SJSA1 (cell line): Measurements from ENCODE around the gene TIMM9. TPM values are rescaled to one million over a fixed set of nuclear protein-coding genes. Genes with fewer than 3 reads are reported as not detected.
"Not testable (repeated sequence)": the region's sequence is repeated elsewhere in the genome, so short reads cannot be mapped to it uniquely, and the experiment has no call there.

Experiments used
- DNase-seq, 2 experiments: peaks; one replicate each; pipeline ENCODE4 v3.0.0-alpha.2; 2015 to 2020; ENCODE audit warnings: low spot score in 2 of 2, low read depth in 1 of 2
- H3K27ac ChIP-seq: fragments of 250-450 bp; sonication (Bioruptor Pico); 2 replicates; pipeline ENCODE4 v1.5.1; 2020; ENCODE audit warnings: mild to moderate bottlenecking, moderate library complexity
- H3K27me3 ChIP-seq: fragments of 250-450 bp; sonication (Bioruptor Pico); replicated peaks from 2 replicates; pipeline ENCODE4 v1.5.1; 2020; ENCODE audit warnings: mild to moderate bottlenecking, moderate library complexity
- H3K36me3 ChIP-seq: fragments of 250-450 bp; sonication (Bioruptor Pico); 2 replicates; pipeline ENCODE4 v1.5.1; 2020; ENCODE audit warnings: mild to moderate bottlenecking
- H3K4me1 ChIP-seq: fragments of 250-450 bp; sonication (Bioruptor Pico); replicated peaks from 2 replicates; pipeline ENCODE4 v1.6.1; 2021; ENCODE audit warnings: mild to moderate bottlenecking
- H3K4me3 ChIP-seq: fragments of 250-450 bp; sonication (Bioruptor Pico); 2 replicates; pipeline ENCODE4 v1.5.1; 2020; ENCODE audit warnings: mild to moderate bottlenecking
- H3K9me3 ChIP-seq: fragments of 250-450 bp; sonication (Bioruptor Pico); replicated peaks from 2 replicates; pipeline ENCODE4 v1.5.1; 2020; ENCODE audit warnings: mild to moderate bottlenecking
- total RNA-seq: library from RNA; depleted of rRNA; stranded (reverse); fragments of >200 nt; shearing (Covaris generic); gene quantifications from 2 replicates; pipeline ENCODE4 v1.2.3, GENCODE V29; 2014; rRNA removed

TIMM9 gene
- total RNA-seq, 1 experiment from 2014 or later = 50.4 TPM

DNA sequence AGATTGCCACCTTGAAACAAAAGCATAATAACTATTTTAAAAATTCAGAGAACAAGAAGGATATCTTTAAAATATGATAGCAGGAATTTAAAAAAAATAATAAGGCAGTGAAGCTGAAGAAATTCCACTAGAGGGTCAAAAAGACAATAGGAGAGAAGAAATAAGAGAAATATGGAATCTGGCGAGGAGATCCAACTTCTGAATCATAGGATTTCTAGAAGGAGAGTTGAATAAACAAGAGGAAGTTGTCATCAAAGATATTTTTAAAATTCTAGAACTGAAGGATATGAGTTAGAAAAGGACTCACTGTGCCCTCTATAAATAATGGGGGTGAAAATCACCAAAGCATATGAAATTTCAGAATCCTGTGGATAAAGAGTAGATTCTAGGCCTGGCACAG lies 58.4 kb downstream of the TIMM9 start:
- no peaks in the 10 kb centered on the region for H3K27me3 ChIP-seq
- H3K4me1 ChIP-seq = no peaks in the 10 kb centered on the region
- H3K27ac ChIP-seq = no peak overlapping the region
- DNase-seq = no peak
- H3K36me3 ChIP-seq = peaks cover 40% of the 10 kb centered on the region
- no peak overlapping the region for H3K4me3 ChIP-seq
- H3K9me3 ChIP-seq = no peaks in the 10 kb centered on the region; the same call in 1 of the 2 replicates

DNA sequence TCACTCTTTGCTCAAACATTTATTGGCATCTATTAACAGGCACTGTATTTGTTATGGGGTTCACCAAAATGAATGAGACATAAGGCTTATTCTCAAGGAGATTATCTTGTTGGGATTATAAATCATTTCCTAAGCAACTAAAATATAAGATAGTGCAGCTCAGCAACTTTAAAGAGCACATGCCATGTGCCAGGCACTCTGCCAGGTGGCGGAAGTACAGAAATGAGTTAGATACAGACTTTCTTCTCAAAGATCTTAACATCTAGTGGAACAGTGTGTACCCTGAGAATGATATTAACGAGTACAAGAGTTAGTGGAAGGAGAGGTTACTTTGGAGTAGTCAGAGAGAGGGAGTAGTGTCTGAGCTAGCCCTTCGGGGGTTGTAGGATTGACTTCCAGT lies 60.0 kb downstream of the TIMM9 start:
- no peaks in the 10 kb centered on the region for H3K4me1 ChIP-seq
- DNase-seq = no peak
- no peak overlapping the region for H3K27ac ChIP-seq
- H3K9me3 ChIP-seq = no peaks in the 10 kb centered on the region; the same call in 1 of the 2 replicates
- no peaks in the 10 kb centered on the region for H3K27me3 ChIP-seq
- peaks cover 46% of the 10 kb centered on the region for H3K36me3 ChIP-seq
- H3K4me3 ChIP-seq = no peak overlapping the region

DNA sequence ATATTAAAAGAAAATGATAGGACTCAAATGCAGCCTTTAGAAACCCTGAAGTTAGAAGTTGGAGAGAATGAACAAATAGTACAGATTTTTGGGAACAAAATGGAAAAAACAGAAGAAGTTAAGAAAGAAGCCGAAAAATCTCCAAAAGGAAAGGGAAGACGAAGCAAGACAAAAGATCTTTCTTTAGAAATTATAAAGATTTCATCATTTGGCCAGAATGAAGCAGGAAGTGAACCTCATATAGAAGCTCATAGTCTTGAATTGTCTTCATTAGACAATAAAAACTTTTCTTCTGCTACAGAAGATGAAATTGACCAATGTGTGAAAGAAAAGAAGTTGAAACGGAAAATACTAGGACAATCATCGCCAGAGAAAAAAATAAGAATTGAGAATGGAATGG lies 63.0 kb downstream of the TIMM9 start:
- H3K9me3 ChIP-seq = no peaks in the 10 kb centered on the region; the same call in 1 of the 2 replicates
- H3K36me3 ChIP-seq = peaks cover 40% of the 10 kb centered on the region
- H3K27ac ChIP-seq = no peak overlapping the region
- no peak overlapping the region for H3K4me3 ChIP-seq
- H3K4me1 ChIP-seq = no peaks in the 10 kb centered on the region
- no peak for DNase-seq
- no peaks in the 10 kb centered on the region for H3K27me3 ChIP-seq

DNA sequence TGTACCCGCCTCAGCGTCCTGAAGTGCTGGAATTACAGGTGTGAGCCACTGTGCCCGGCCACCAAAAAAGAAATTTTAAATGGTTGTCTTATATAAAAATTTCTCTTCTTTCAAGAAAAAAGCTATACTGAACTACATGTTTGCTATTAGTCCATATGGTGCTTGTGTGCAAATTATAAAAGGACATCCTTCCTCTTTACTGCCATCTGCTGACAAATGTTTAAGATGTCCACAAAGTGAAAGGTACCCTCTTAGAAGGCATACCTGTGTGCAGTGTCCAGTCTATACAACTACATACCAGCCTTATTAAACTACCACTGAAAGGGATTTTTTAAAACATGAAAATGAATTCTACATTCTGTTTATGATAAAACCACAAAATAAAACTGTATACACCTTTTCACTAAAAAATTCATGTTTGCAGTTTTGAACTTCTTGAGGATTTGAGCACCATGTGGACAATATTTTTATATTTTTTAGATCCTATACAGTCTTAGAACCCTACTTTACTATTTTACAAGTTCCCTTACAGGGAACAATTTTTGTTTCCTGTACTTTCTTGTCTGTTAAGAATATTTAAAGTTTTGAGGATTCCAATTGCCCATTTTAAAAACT lies 64.4 kb downstream of the TIMM9 start:
- Histone ChIP-seq H3K9me3 (no peaks in the 10 kb centered on the region; the same call in 1 of the 2 replicates), H3K27ac (no peak overlapping the region), H3K36me3 (peaks cover 41% of the 10 kb centered on the region), H3K4me3 (no peak overlapping the region), H3K27me3 (no peaks in the 10 kb centered on the region), H3K4me1 (no peaks in the 10 kb centered on the region)
- no peak for DNase-seq

DNA sequence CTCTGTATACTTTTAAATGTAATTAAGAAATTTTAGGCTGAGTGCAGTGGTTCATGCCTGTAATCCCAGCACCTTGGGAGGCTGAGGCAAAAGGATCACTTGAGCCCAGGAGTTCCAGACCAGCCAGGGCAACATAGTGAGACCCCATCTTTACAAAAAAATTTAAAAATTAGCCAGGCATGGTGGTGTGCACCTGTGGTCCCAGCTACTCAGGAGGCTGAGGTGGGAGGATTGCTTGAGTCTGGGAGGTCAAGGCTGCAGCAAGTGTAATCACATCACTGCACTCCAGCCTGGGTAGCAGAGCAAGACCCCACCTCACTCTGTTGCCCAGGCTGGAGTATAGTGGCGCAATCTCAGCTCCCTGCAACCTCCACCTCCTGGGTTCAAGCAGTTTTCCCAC lies 65.1 kb downstream of the TIMM9 start:
- H3K27ac ChIP-seq, H3K27me3 ChIP-seq, DNase-seq, H3K4me1 ChIP-seq, H3K9me3 ChIP-seq, H3K4me3 ChIP-seq: not testable (repeated sequence)
- peaks cover 34% of the 10 kb centered on the region for H3K36me3 ChIP-seq

Other genes with a start within 250 kb of the TIMM9 start
- gene ACTR10, start 227.4 kb downstream of the TIMM9 start, total RNA-seq = 79.8 and 82.6 TPM in 2 replicates
- gene PSMA3, start 182.7 kb downstream of the TIMM9 start, total RNA-seq = 104 and 176 TPM in 2 replicates
- 7.6 and 9.3 TPM in 2 replicates for gene ARID4A, start 129.0 kb downstream of the TIMM9 start, total RNA-seq
- not detected in 2 replicates for gene TOMM20L, start 31.6 kb downstream of the TIMM9 start, total RNA-seq
- gene KIAA0586, start 188 bp upstream of the TIMM9 start, total RNA-seq = 19.1 and 41.9 TPM in 2 replicates
- 1.7 and 3.2 TPM in 2 replicates for gene DACT1, start 210.4 kb upstream of the TIMM9 start, total RNA-seq